ENCODE data around the gene ARMC10.
"Not testable (repeated sequence)": the region's sequence is repeated elsewhere in the genome, so short reads cannot be mapped to it uniquely, and the experiment has no call there.

Gene ARMC10

DNA sequence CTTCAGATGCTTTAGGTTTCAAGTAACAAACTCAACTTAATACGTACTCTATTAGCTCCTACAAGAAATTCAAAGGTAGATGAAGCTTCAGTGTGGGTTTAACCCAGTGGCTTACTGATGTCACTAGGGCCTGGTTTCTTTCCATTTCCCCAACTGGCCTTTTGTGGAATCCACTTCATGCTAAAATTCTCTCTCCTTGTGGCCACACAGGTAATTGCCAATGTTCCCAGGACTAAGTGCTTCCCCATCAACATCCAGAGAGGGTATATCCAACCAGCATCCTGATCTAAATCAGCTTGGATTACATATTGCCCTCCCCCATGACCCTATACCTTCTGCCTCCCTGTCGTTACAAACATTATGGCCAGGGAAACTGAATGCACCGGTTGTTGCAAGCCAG, 11.0 kb upstream of the ARMC10 start:
- Histone ChIP-seq H2AFZ (ENCODE audit: low read depth, low read length) (no peak overlapping the region), H3K4me1 (ENCODE audit: insufficient read depth, low read length) (no peaks in the 10 kb centered on the region), H3K4me3 (ENCODE audit: low read length) (no peak overlapping the region), H3K9me3 (ENCODE audit: low read length) (no peaks in the 10 kb centered on the region), H3K36me3 (ENCODE audit: insufficient read depth, low read length) (no peaks in the 10 kb centered on the region), H3K27me3 (ENCODE audit: insufficient read depth, low read length) (no peaks in the 10 kb centered on the region)

DNA sequence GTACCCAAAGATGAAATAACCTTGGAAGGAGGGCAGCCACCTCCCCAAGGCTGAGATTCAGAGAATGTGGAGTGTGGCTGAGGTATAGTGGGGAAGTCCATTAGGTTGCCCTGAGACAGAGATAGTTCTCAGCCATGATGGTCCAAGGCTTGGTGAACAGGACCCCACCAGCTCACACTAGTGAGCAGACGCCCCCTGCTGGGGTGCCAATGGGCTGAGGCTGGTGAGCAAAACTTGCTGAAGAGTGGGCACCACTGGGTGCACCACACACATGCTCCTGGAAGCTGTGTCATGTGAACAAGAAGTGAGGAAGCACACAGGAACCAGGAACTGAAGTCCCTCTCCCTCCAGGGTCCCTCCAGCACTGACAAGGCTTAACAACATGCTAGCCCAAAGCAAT, 9.3 kb upstream of the ARMC10 start:
- no peaks in the 10 kb centered on the region for H3K27me3 ChIP-seq (ENCODE audit: insufficient read depth, low read length)
- H3K4me1 ChIP-seq (ENCODE audit: insufficient read depth, low read length): no peaks in the 10 kb centered on the region
- H3K4me3 ChIP-seq (ENCODE audit: low read length): no peak overlapping the region
- H3K9me3 ChIP-seq (ENCODE audit: low read length): no peaks in the 10 kb centered on the region
- no peaks in the 10 kb centered on the region for H3K36me3 ChIP-seq (ENCODE audit: insufficient read depth, low read length)
- no peak overlapping the region for H2AFZ ChIP-seq (ENCODE audit: low read depth, low read length)

DNA sequence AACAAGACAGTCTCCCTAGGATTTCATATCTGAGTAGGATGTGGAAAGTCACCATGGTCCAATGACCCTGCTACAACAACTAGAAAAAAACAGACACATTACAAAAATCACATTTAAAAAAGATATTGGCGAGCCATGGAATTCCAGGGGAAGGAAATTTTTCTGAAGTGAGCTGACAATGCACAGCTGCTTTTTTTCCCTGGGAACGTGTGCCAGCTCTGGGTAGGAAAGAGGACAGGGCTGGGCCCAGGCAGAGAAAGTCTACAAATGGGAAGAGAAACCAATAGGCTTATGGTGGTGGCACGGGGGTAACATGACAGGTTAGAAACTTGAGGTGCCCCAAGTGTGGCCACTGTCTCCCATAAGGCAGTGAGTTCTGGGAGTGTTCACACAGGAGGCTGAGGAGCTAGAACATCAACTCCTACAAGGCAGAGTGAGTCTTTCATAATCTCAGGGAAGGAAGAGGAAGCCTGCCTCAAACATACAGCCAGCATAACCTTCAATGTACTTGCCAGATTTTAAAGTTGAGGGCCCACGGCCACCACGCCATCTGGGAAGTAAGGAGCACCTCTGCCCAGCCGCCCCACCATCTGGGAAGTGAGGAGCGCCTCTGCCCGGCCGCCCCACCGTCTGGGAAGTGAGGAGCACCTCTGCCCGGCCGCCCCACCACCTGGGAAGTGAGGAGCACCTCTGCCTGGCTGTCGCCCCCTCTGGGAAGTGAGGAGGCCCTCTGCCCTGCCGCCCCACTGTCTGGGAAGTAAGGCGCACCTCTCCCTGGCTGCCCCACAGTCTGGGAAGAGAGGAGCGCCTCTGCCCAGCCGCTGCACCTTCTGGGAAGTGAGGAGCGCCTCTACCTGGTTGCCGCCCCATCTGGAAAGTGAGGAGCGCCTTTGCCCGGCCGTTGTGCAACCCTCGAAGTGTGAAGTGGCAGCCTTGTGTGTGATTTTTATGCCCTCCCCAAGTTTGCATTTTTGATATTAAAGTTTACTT, 6.2 kb upstream of the ARMC10 start:
- H3K27me3 ChIP-seq (ENCODE audit: insufficient read depth, low read length): no peaks in the 10 kb centered on the region
- no peaks in the 10 kb centered on the region for H3K9me3 ChIP-seq (ENCODE audit: low read length)
- no peak overlapping the region for H2AFZ ChIP-seq (ENCODE audit: low read depth, low read length)
- H3K36me3 ChIP-seq (ENCODE audit: insufficient read depth, low read length): no peaks in the 10 kb centered on the region
- peaks cover 3% of the 10 kb centered on the region for H3K4me1 ChIP-seq (ENCODE audit: insufficient read depth, low read length)
- H3K4me3 ChIP-seq (ENCODE audit: low read length): no peak overlapping the region

DNA sequence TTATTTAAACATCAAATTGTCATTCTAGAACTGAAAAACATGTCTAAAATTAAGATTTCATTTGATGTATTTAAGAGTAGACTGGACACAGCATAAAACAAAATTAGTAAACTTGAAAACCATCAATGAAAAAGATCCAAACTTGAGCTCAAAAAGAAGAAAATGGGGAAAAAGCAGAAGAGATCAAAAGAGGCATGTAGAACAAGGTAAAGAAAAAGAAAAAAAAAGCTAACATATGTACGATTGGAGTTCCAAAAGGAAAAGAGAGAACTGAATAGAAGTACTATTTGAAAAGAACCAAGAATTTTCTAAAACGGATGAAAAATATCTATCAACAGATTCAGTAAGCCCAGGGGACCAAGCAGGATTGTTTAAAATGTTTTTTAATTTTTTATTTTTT, 3.9 kb upstream of the ARMC10 start:
- no peak overlapping the region for H2AFZ ChIP-seq (ENCODE audit: low read depth, low read length)
- no peaks in the 10 kb centered on the region for H3K36me3 ChIP-seq (ENCODE audit: insufficient read depth, low read length)
- H3K27me3 ChIP-seq (ENCODE audit: insufficient read depth, low read length): no peaks in the 10 kb centered on the region
- no peak overlapping the region for H3K4me3 ChIP-seq (ENCODE audit: low read length)
- H3K9me3 ChIP-seq (ENCODE audit: low read length): no peaks in the 10 kb centered on the region
- H3K4me1 ChIP-seq (ENCODE audit: insufficient read depth, low read length): peaks cover 11% of the 10 kb centered on the region

DNA sequence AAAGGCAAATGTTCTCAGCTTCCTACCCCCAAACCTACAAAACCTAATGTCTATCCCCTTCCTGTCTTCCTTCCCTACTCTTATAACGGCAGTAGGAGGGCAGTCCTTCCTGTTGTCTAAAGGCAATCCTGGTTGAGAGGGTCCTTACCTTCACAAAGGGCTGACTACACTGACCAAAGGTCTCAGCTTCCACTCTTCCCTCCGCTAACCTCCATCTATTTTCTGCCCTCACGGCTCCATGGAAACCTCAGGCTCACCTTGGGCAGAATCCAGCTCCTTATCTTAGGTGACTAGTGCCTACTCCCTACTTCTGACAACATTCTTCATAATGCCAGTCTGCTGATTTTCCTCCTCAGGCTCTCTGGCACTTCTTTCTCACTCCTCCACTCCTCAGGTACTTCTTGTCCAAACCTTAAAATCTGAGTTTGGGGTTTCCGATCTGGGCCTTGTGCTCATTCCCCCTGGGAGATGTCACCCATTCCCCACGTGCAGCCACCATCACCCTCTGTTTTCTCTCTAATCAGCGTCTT, 886 bp upstream of the ARMC10 start:
- Histone ChIP-seq H3K36me3 (ENCODE audit: insufficient read depth, low read length) (peaks cover 11% of the 10 kb centered on the region), H3K4me3 (ENCODE audit: low read length) (peak overlapping the region; percentile 71), H3K27me3 (ENCODE audit: insufficient read depth, low read length) (no peaks in the 10 kb centered on the region), H3K9me3 (ENCODE audit: low read length) (no peaks in the 10 kb centered on the region), H3K4me1 (ENCODE audit: insufficient read depth, low read length) (peaks cover 14% of the 10 kb centered on the region), H2AFZ (ENCODE audit: low read depth, low read length) (peak overlapping the region; percentile 70)

DNA sequence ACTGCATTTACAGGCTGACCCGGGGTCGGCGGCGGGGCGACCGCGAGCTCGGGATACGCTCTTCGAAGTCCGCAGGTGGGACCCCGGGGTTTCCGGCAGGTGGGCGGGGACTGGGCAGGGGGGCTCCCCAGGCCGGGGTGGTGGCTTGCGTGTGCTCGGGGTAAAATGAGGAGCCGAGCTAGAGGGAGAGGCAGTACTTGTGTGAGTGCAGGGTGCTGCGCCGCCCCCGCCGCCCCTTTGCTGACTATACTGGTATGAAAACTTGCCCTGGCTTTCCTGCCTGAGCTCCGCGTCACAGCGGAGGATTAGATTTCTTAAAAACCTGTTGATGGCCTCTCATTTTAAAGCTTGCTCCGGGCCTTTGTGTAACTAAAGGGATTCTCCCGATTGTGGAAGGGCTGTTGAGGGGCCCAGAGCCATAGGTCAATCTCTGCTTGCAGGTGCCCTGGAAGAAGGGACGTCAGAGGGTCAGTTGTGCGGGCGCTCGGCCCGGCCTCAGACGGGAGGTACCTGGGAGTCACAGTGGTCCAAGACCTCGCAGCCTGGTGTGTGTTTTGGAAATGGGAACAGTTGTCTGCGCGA, 488 bp downstream of the ARMC10 start:
- peak overlapping the region; percentile 71 for H3K4me3 ChIP-seq (ENCODE audit: low read length)

DNA sequence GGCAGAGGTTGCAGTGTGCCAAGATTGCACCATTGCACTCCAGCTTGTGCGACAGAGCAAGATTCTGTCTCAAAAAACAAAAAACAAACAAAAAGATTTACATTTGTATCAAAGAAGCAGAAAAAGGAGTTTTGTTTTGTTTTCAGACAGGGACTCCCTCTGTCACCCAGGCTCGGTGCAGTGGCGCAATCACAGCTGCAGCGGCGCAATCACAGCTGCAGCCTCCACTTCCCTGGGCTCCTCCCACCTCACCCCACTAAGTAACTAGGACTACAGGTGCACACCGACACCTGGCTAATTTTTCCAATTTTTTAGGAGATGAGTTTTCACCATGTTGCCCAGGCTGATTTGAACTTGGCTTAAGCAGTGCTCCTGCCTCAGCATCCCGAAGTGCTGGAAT, 1.8 kb downstream of the ARMC10 start:
- peaks cover 14% of the 10 kb centered on the region for H3K4me1 ChIP-seq (ENCODE audit: insufficient read depth, low read length)
- no peak overlapping the region for H2AFZ ChIP-seq (ENCODE audit: low read depth, low read length)
- H3K9me3 ChIP-seq (ENCODE audit: low read length): no peaks in the 10 kb centered on the region
- peaks cover 18% of the 10 kb centered on the region for H3K36me3 ChIP-seq (ENCODE audit: insufficient read depth, low read length)
- no peak overlapping the region for H3K4me3 ChIP-seq (ENCODE audit: low read length)
- no peaks in the 10 kb centered on the region for H3K27me3 ChIP-seq (ENCODE audit: insufficient read depth, low read length)

More for the DNA sequence above, 488 bp downstream of the ARMC10 start:
- peaks cover 14% of the 10 kb centered on the region for H3K4me1 ChIP-seq (ENCODE audit: insufficient read depth, low read length)
- no peaks in the 10 kb centered on the region for H3K9me3 ChIP-seq (ENCODE audit: low read length)
- no peaks in the 10 kb centered on the region for H3K27me3 ChIP-seq (ENCODE audit: insufficient read depth, low read length)
- H2AFZ ChIP-seq (ENCODE audit: low read depth, low read length): peak overlapping the region; percentile 70
- H3K36me3 ChIP-seq (ENCODE audit: insufficient read depth, low read length): peaks cover 16% of the 10 kb centered on the region

DNA sequence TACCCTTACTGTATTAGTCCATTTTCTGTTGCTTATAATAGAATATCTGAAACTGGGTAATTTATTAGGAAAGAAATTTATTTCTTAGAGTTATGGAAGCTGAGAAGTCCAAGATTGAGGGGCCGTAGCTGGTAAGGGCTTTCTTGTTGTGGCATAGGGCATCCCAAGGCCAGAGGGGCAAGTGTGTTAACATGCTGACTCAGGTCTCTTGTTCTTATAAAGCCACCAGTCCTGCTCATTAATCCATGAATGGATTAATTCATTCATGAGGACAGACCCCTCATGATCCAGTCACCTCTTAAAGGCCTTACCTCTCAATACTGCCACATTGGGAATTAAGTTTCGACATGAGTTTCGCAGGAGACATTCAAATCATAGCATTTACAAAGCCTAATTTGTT, 2.4 kb downstream of the ARMC10 start:
- Histone ChIP-seq H3K36me3 (ENCODE audit: insufficient read depth, low read length) (peaks cover 18% of the 10 kb centered on the region), H3K27me3 (ENCODE audit: insufficient read depth, low read length) (no peaks in the 10 kb centered on the region), H3K4me3 (ENCODE audit: low read length) (no peak overlapping the region), H3K9me3 (ENCODE audit: low read length) (no peaks in the 10 kb centered on the region), H3K4me1 (ENCODE audit: insufficient read depth, low read length) (peaks cover 14% of the 10 kb centered on the region), H2AFZ (ENCODE audit: low read depth, low read length) (no peak overlapping the region)

DNA sequence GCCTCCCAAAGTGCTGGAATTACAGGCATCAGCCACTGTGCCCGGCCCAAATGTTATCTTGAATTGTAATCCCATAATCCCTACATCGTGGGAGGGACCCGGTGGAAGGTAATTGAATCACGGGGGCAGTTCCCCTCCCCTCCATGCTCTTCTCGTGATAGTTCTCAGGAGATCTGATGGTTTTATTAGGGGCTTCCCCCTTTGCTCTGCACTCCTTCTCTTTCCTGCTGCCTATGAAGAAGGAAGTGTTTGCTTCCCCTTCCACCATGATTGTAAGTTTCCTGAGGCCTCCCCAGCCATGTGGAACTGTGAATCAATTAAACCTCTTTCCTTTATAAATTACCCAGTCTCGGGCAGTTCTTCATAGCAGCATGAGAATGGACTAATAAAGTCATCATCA, 3.3 kb downstream of the ARMC10 start:
- H2AFZ ChIP-seq (ENCODE audit: low read depth, low read length); H3K4me3 ChIP-seq (ENCODE audit: low read length); H3K27me3 ChIP-seq (ENCODE audit: insufficient read depth, low read length); H3K9me3 ChIP-seq (ENCODE audit: low read length): not testable (repeated sequence)
- Histone ChIP-seq H3K36me3 (ENCODE audit: insufficient read depth, low read length) (peaks cover 23% of the 10 kb centered on the region), H3K4me1 (ENCODE audit: insufficient read depth, low read length) (peaks cover 14% of the 10 kb centered on the region)

DNA sequence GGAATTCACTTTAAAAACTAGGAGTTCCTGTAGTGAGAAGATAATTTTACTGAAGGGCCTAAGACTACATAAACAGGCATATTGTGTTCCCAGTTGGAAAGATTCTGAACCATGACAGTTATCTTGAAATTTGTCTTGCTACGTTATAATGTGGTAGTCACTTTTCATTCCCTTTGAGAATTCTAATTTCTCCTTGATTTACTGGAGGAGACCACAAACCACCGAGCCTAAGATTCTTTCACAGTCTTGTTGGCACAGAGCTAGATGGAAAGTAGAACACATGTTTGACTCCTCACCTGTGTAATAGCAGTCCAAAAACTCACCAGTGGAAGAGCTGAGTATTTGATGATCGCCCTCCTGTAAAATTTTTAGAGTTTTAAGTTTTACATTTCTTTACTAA, 4.9 kb downstream of the ARMC10 start:
- H3K4me3 ChIP-seq (ENCODE audit: low read length): no peak overlapping the region
- peaks cover 6% of the 10 kb centered on the region for H3K4me1 ChIP-seq (ENCODE audit: insufficient read depth, low read length)
- no peak overlapping the region for H2AFZ ChIP-seq (ENCODE audit: low read depth, low read length)
- peaks cover 35% of the 10 kb centered on the region for H3K36me3 ChIP-seq (ENCODE audit: insufficient read depth, low read length)
- no peaks in the 10 kb centered on the region for H3K27me3 ChIP-seq (ENCODE audit: insufficient read depth, low read length)
- no peaks in the 10 kb centered on the region for H3K9me3 ChIP-seq (ENCODE audit: low read length)

DNA sequence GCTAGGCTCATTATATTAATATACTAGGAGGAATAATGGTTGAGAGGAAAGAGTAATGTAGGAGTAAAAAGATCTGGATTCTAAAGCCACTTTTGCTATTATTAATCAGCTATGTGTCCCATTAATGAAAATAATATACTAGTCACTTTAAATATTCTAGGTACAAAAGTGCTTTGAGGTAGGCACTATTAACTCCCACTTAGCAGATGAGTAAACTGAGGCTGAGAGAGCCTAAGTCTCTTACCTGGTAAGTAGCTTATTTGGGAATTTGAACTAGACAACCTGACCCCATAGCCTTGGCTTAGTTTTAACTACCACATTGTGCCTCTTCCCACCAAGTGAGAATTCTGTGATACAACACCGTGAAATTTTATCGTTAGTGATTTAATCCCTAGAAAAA, 6.0 kb downstream of the ARMC10 start:
- H3K27me3 ChIP-seq (ENCODE audit: insufficient read depth, low read length): no peaks in the 10 kb centered on the region
- H2AFZ ChIP-seq (ENCODE audit: low read depth, low read length): no peak overlapping the region
- no peaks in the 10 kb centered on the region for H3K9me3 ChIP-seq (ENCODE audit: low read length)
- H3K36me3 ChIP-seq (ENCODE audit: insufficient read depth, low read length): peaks cover 40% of the 10 kb centered on the region
- H3K4me3 ChIP-seq (ENCODE audit: low read length): no peak overlapping the region
- H3K4me1 ChIP-seq (ENCODE audit: insufficient read depth, low read length): peaks cover 4% of the 10 kb centered on the region

DNA sequence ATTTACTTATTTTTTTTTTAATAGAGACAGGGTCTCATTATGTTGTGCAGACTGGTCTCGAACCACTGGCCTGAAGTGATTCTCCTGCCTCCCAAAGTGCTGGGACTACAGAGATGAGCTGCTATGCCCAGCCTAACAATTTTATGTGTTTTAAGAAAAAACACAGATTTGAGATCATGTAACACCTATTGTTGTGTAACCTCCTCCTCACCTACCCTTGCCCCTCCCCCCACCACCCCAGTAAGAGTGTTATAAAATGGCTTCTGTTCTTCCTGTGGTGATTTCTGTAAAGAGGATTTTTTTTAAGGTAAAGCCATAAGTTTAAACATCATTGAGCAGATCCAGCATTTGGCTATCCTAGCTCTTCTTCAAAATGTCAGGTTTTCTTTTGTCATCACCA, 7.6 kb downstream of the ARMC10 start:
- peaks cover 46% of the 10 kb centered on the region for H3K36me3 ChIP-seq (ENCODE audit: insufficient read depth, low read length)
- no peak overlapping the region for H3K4me3 ChIP-seq (ENCODE audit: low read length)
- no peaks in the 10 kb centered on the region for H3K9me3 ChIP-seq (ENCODE audit: low read length)
- H3K4me1 ChIP-seq (ENCODE audit: insufficient read depth, low read length): no peaks in the 10 kb centered on the region
- no peak overlapping the region for H2AFZ ChIP-seq (ENCODE audit: low read depth, low read length)
- H3K27me3 ChIP-seq (ENCODE audit: insufficient read depth, low read length): no peaks in the 10 kb centered on the region

DNA sequence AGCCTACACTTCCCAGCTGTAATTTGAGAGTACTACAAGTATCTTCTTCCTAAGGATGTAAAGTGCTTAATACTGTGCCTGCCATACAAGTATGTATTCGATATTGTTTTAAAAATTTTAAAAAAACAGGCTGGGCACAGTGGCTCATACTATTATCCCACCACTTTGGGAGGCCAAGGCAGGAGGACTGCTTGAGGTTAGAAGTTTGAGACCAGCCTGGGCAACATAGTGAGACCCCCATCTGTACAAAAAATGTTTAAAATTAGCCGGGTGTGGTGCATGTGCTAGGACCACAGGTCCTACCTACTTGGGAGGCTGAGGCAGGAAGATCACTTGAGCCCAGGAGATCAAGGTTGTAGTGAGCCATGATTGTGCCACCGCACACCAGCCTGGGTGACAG, 8.3 kb downstream of the ARMC10 start:
- H3K4me1 ChIP-seq (ENCODE audit: insufficient read depth, low read length): no peaks in the 10 kb centered on the region
- peaks cover 47% of the 10 kb centered on the region for H3K36me3 ChIP-seq (ENCODE audit: insufficient read depth, low read length)
- no peaks in the 10 kb centered on the region for H3K27me3 ChIP-seq (ENCODE audit: insufficient read depth, low read length)
- H3K4me3 ChIP-seq (ENCODE audit: low read length): no peak overlapping the region
- H2AFZ ChIP-seq (ENCODE audit: low read depth, low read length): no peak overlapping the region
- no peaks in the 10 kb centered on the region for H3K9me3 ChIP-seq (ENCODE audit: low read length)
